ENCODE measurements around the gene ADAR. TPM values are rescaled to one million over a fixed set of nuclear protein-coding genes. Genes with fewer than 3 reads are reported as not detected.

The ADAR gene
- total and polyA plus RNA-seq, 8 donors, result 23.6 to 173 (median 57.7) TPM

- TF ChIP-seq EP300 (IDR thresholded peaks at IDR 0.05) (no peak), POLR2A (IDR thresholded peaks at IDR 0.05) (no peak), POLR2AphosphoS5 (IDR thresholded peaks at IDR 0.05) (no peak)
- TF ChIP-seq, protein P1, sequence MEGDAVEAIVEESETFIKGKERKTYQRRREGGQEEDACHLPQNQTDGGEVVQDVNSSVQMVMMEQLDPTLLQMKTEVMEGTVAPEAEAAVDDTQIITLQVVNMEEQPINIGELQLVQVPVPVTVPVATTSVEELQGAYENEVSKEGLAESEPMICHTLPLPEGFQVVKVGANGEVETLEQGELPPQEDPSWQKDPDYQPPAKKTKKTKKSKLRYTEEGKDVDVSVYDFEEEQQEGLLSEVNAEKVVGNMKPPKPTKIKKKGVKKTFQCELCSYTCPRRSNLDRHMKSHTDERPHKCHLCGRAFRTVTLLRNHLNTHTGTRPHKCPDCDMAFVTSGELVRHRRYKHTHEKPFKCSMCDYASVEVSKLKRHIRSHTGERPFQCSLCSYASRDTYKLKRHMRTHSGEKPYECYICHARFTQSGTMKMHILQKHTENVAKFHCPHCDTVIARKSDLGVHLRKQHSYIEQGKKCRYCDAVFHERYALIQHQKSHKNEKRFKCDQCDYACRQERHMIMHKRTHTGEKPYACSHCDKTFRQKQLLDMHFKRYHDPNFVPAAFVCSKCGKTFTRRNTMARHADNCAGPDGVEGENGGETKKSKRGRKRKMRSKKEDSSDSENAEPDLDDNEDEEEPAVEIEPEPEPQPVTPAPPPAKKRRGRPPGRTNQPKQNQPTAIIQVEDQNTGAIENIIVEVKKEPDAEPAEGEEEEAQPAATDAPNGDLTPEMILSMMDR (IDR thresholded peaks at IDR 0.05), result no peak
- intact Hi-C loops (cut with DNase I; ENCODE audit: low total_unique reads), result no loop called here
- Histone ChIP-seq H3K36me3 (peaks cover 0 to 4% (median 3%) of the 10 kb centered on the region in 4 donors), H3K27ac (peak overlapping the region in 1 of 5 donors; percentile 32), H3K27me3 (no peaks in the 10 kb centered on the region), H3K9me3 (peaks cover 0 to 4% (median 0%) of the 10 kb centered on the region in 4 donors), H3K4me1 (peaks cover 7 to 52% (median 29%) of the 10 kb centered on the region in 4 donors), H3K4me3 (no peak overlapping the region)
- DNase-seq, result no peak
- 86 to 91% (median 89%) methylated on average over 8 of the region's 8 CpGs for WGBS, 5 donors
These were observed 17.0 kb upstream of the ADAR start for GRCh38 chr1:154624746-154625643.

- peaks cover 7 to 52% (median 29%) of the 10 kb centered on the region in 4 donors for H3K4me1 ChIP-seq
- no peaks in the 10 kb centered on the region for H3K27me3 ChIP-seq
- no peaks in the 10 kb centered on the region for H3K9me3 ChIP-seq
- 67 to 97% (median 89%) methylated on average over 3 of the region's 3 CpGs for WGBS, 5 donors
- no peak overlapping the region for H3K4me3 ChIP-seq
- intact Hi-C loops (cut with DNase I; ENCODE audit: low total_unique reads), result no loop called here
- peak in 1 of 2 donors; percentile 21 for DNase-seq
- TF ChIP-seq POLR2AphosphoS5 (IDR thresholded peaks at IDR 0.05) (no peak), POLR2A (IDR thresholded peaks at IDR 0.05) (no peak), EP300 (IDR thresholded peaks at IDR 0.05) (no peak)
- TF ChIP-seq, protein P1 (IDR thresholded peaks at IDR 0.05), result no peak
- H3K27ac ChIP-seq, result no peak overlapping the region
- H3K36me3 ChIP-seq, result peaks cover 3 to 9% (median 4%) of the 10 kb centered on the region in 4 donors
These were observed 15.4 kb upstream of the ADAR start for GRCh38 chr1:154623358-154623757.

DNA sequence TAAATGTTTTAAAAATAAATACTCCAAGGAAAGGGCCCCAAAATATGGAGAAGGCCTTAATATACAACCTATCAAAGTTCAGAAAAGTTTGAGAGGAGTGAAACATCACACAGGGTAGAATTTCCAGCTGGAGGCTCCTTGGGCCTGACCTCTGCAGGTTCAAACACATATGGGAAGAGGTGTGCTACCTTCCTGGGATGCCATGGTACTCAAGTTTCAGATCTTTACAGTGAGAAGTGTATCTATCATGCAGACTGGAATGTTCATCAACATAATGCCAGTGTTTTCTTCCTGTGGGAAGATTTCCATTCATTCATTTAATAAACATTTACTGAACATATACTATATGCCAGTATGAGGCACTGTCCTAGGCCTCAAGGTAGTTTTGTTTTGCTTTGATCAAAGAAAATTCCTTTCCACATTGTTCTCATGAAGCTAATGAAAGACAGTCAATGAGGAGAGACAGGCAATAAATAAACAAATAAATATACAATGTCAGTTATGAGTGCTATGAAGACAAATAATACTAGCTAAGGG lies 14.6 kb upstream of the ADAR start:
- intact Hi-C loops (cut with DNase I; ENCODE audit: low total_unique reads), result no loop called here
- H3K27me3 ChIP-seq, result no peaks in the 10 kb centered on the region
- TF ChIP-seq, protein P1 (IDR thresholded peaks at IDR 0.05), result no peak
- TF ChIP-seq EP300 (IDR thresholded peaks at IDR 0.05) (no peak), POLR2AphosphoS5 (IDR thresholded peaks at IDR 0.05) (no peak), POLR2A (IDR thresholded peaks at IDR 0.05) (no peak)
- H3K9me3 ChIP-seq, result no peaks in the 10 kb centered on the region
- DNase-seq, result no peak
- no peak overlapping the region for H3K4me3 ChIP-seq
- H3K4me1 ChIP-seq, result peaks cover 7 to 52% (median 27%) of the 10 kb centered on the region in 4 donors
- H3K36me3 ChIP-seq, result peaks cover 3 to 10% (median 4%) of the 10 kb centered on the region in 4 donors
- H3K27ac ChIP-seq, result no peak overlapping the region

- H3K4me3 ChIP-seq, result no peak overlapping the region
- peaks cover 7 to 52% (median 23%) of the 10 kb centered on the region in 4 donors for H3K4me1 ChIP-seq
- intact Hi-C loops (cut with DNase I; ENCODE audit: low total_unique reads), result no loop called here
- no peaks in the 10 kb centered on the region for H3K9me3 ChIP-seq
- H3K27me3 ChIP-seq, result no peaks in the 10 kb centered on the region
- no peak overlapping the region for H3K27ac ChIP-seq
- DNase-seq, result no peak
- H3K36me3 ChIP-seq, result peaks cover 3 to 10% (median 4%) of the 10 kb centered on the region in 4 donors
- 66 to 86% (median 74%) methylated on average over 5 of the region's 5 CpGs for WGBS, 5 donors
- TF ChIP-seq, protein P1 (IDR thresholded peaks at IDR 0.05), result no peak
- TF ChIP-seq POLR2A (IDR thresholded peaks at IDR 0.05) (no peak), EP300 (IDR thresholded peaks at IDR 0.05) (no peak)
These were observed 13.9 kb upstream of the ADAR start for GRCh38 chr1:154621875-154622274.

Measured in stomach (tissue), 9 donors.